AG20443 (cell line): ENCODE data around the gene RUFY3.
"Not testable (repeated sequence)": the region's sequence is repeated elsewhere in the genome, so short reads cannot be mapped to it uniquely, and the experiment has no call there.

Experiments used
- DNase-seq: peaks from one replicate; pipeline ENCODE4 v3.0.0; 2012; ENCODE audit warnings: low spot score, mixed read lengths

RUFY3 gene, protein sequence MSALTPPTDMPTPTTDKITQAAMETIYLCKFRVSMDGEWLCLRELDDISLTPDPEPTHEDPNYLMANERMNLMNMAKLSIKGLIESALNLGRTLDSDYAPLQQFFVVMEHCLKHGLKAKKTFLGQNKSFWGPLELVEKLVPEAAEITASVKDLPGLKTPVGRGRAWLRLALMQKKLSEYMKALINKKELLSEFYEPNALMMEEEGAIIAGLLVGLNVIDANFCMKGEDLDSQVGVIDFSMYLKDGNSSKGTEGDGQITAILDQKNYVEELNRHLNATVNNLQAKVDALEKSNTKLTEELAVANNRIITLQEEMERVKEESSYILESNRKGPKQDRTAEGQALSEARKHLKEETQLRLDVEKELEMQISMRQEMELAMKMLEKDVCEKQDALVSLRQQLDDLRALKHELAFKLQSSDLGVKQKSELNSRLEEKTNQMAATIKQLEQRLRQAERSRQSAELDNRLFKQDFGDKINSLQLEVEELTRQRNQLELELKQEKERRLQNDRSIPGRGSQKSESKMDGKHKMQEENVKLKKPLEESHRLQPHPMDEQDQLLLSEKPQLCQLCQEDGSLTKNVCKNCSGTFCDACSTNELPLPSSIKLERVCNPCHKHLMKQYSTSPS

DNA sequence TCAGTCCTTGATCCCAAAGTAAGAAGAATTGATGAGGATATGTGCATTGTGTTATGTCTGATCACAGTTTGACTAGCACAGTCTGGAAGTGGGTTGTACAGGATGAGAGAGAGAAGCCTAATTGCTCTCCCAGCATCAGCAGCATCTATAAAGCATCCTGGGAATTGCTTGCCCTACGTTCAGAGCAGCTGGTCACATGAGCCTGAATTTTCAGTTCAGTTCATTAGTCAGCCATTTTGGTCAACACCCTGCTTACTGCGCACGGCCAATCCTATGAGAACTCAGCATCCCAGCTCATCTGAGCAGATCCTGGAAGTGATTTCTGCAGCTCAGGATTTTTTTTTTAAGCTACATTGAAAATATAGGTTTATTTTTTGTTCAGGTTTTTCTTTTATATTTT, at the start of gene RUFY3:
TSS of gene RUFY3 (plus strand) at position 218 of the 400 bp plus-strand sequence. CDS start 610 bp downstream, outside the sequence.
- peak; percentile 78 for DNase-seq

GRCh38 chr4:70674191-70674590, 47.6 kb upstream of the RUFY3 start:
- no peak for DNase-seq

DNA sequence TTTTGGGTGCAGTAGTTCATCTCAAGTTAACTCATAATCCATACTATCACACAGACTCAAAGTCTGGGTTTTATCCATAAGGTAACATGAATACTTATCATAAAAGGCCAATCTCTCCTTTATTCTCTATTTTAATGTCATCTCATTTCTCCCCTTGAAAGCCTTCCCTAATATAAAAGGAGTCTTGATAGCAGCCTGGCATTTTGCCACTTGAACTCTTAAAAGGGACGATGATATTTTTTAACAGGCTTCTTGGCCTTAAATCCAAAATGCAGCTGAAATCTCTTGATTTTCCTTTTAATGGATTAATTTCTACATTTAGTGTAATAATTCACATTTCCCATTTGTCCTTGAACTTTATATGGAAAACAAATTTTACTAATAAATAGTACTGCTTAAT, 47.0 kb upstream of the RUFY3 start:
- no peak for DNase-seq

- DNase-seq: no peak
Measured at GRCh38 chr4:70676554-70677090, 45.1 kb upstream of the RUFY3 start.

GRCh38 chr4:70678383-70678999, 43.3 kb upstream of the RUFY3 start:
- DNase-seq: no peak

DNA sequence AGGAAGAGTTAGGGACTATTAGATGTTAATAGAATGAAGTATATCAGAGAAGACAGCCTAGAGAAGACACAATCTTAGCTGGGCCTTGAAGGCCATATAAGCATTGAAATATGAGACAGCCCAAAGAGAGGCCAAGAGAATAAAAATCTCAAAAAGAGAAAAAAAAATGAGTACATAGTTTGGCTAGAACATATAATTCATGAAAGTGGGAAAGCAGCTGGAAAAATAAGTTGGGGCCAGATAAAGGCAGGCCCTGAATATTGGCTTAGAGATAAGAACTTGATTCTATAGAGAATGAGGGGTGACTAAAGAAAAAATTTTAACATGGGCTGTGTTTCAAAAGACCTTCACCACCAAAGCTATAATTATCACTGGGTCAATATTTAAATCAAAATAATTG, 40.8 kb upstream of the RUFY3 start:
- no peak for DNase-seq

- DNase-seq: no peak
Measured at GRCh38 chr4:70681704-70682103, 40.1 kb upstream of the RUFY3 start.

DNA sequence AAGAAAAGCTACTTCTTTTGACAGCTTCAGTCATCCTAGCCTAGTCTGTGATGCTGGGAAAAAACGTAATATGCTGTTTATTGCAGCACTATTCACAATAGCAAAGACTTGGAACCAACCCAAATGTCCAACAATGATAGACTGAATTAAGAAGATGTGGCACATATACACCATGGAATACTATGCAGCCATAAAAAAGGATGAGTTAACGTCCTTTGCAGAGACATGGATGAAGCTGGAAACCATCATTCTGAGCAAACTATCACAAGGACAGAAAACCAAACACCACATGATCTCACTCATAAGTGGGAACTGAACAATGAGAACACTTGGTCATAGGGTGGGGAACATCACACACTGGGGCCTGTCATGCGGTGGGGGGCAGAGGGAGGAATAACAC, 39.6 kb upstream of the RUFY3 start:
- not testable (repeated sequence) for DNase-seq

GRCh38 chr4:70687392-70687791, 34.4 kb upstream of the RUFY3 start:
- no peak for DNase-seq

- DNase-seq: peak; percentile 95
Measured at GRCh38 chr4:70687821-70688794, 33.7 kb upstream of the RUFY3 start, which contains the start of gene UTP3. Gene UTP3 (plus strand): TSS chr4:70688532. CDS start chr4:70688678, 146 bp downstream.

- peak; percentile 16 for DNase-seq
Measured at GRCh38 chr4:70688795-70689231, 33.0 kb upstream of the RUFY3 start.

DNA sequence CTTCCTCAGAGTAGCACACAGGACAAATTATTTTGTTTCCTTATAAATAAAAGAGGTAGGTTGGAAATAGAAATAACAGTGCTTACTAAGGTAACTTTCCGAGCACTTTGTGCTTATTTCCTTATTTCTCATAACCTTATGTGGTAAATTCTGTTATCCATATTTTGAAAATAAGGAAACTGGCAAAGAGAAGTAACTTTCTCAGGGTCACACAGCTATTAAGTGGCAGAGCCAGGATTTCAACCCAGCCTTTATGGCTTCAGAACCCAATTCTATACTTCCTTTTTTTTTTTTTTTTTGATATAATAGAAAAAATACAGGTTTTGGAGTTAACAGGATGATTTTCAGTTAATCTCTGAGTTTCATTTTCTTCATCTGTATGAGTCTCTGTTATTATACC, 30.1 kb upstream of the RUFY3 start:
- DNase-seq: no peak

GRCh38 chr4:70694633-70695032, 27.1 kb upstream of the RUFY3 start:
- DNase-seq: not testable (repeated sequence)

DNA sequence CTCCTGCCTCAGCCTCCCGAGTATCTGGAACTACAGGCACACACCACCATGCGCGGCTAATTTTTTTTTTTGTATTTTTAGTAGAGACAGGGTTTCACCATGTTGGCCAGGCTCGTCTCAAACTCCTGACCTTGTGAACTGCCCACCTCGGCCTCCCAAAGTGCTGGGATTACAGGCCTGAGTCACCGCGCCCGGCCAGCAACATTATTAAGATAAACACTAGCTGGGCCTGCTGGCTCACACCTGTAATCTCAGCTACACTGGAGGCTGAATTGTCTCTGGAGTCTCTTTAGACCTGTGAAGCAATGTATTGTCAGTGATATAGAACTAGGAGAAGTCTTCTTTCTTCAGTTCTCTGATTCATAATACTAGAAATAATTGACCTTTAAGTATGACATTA, 23.3 kb upstream of the RUFY3 start:
- DNase-seq: not testable (repeated sequence)

DNA sequence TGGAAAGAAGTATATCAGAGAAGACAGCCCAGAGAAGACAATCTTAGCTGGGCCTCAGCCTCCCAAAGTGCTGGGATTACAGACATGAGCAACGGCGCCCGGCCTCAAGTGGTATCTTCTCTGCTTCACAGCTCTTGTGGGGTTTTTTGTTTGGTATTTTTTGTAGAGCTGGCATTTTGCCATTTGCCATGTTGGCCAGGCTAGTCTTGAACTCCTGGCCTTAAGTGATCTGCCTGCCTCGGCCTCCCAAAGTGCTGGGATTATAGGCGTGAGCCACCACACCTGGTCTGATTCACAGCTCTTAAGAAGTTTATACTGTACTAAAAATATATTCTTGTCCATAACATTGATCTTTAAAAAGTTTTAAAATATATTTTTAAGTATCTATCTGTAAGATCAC, 21.1 kb upstream of the RUFY3 start:
- DNase-seq: no peak

DNA sequence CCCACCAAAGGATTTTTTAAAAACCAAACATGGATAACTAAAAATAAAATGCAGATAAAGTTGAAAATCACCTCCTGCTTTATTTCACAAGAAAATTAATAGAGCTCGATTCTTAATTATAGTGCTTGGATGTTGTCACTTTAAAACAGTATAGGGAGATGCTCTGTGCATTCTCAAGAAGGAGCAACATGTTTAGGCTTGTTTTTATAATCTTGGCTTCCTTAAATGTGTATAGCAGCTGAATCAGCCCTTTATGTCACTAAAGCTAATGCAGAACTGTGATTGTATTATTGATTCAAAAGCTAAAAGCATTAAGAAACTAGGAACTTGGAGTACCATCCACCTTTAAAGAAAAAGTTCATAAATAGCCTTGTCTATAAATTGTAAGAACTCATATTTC, 20.5 kb upstream of the RUFY3 start:
- DNase-seq: no peak

DNA sequence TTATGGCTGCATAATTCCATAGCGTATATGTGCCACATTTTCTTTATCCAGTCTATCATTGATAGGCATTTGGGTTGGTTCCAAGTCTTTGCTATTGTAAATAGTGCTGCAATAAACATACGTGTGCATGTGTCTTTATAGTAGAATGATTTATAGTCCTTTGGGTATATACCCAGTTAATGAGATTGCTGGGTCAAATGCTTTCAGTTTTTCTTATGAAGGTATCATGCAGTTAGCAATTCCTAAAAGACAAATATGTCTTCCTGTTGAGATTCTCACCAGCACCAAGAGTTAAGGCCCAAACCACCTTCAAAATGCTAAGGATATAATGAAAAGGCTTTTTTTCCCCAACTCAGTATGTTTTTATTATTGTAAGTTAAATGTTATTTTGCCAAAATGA, 19.2 kb upstream of the RUFY3 start:
- not testable (repeated sequence) for DNase-seq

DNA sequence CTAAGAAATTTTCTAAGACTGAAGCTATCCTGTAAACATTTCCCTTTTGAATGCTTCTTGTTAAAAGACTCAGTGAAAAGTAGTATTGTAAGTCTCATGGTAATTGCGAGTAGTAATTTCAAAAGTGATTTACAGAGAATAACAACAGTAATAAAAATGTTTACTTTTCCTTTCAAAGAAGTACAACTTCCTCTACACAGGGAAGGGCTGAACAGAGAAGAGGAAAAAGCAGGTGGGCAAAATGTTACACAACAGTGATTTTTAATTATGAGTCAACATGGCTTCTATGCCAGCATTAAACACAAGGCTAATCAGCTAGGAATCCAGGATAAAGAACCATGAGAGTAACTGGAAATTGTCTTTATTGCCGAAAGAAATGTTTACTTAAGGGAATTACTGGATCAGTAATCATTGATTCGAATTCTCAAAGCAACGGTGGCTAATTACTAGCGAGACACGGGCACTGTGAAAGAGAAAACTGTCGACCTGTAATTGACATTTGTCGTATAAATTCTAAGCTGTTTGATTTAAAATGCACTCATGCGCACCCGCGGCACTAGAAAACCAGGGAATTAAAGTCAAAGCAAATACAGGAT, 18.0 kb upstream of the RUFY3 start:
- DNase-seq: peak; percentile 26

- peak; percentile 88 for DNase-seq
Measured at GRCh38 chr4:70704215-70704930, 17.4 kb upstream of the RUFY3 start.

- peak; percentile 48 for DNase-seq
Measured at GRCh38 chr4:70704931-70705182, 16.9 kb upstream of the RUFY3 start.
